A549 (cell line): Measurements from ENCODE around the gene FAXC. TPM values are rescaled to one million over a fixed set of nuclear protein-coding genes. Genes with fewer than 3 reads are reported as not detected.

ENCODE experiments used
- ATAC-seq, 2 experiments: fragments of 200-7000 bp in 1 of 2; fragments of >200 bp in 1 of 2; cut with Nextera tagmentation in 1 of 2; cut with Tn5 transposase in 1 of 2; 3 replicates each; pipeline versions ENCODE4 v1.8.0 to v1.9.1; 2018 to 2020; ENCODE audit warnings: mild to moderate bottlenecking in 1 of 2, moderate library complexity in 1 of 2
- CTCF ChIA-PET: fragments of 300-600 bp; sonication (Branson Sonifier 250); formaldehyde crosslinking; extraction: SDS; loops from one replicate; lab custom pipeline; 2021; ENCODE audit warnings: antibody characterized with exemption, inconsistent platforms; lab: Yijun Ruan, JAX
- POLR2A ChIA-PET: fragments of 350-600 bp; formaldehyde crosslinking; extraction: SDS; loops from one replicate; lab custom pipeline; 2021; ENCODE audit warnings: antibody characterized with exemption, inconsistent platforms; lab: Yijun Ruan, JAX
- DNase-seq, 2 experiments: peaks; one replicate each; pipeline versions ENCODE4 v3.0.0 to v3.0.0-alpha.2; 2011 to 2016; ENCODE audit warnings: low read depth in 1 of 2, low spot score in 1 of 2
- FAIRE-seq: peaks from 2 replicates; lab custom pipeline; 2011; peaks lifted over from hg19 to GRCh38; lab: Jason Lieb, UNC
- H3K27ac ChIP-seq, 2 experiments: fragments of >200 bp; sonication (Bioruptor Twin); formaldehyde crosslinking; 3 replicates each; pipeline ENCODE4 v1.5.1; 2016 to 2017
- H3K4me1 ChIP-seq: fragments of >200 bp; sonication (Bioruptor Twin); formaldehyde crosslinking; 3 replicates; pipeline ENCODE4 v1.6.1; 2016
- H3K4me2 ChIP-seq: fragments of >200 bp; sonication (Bioruptor Twin); formaldehyde crosslinking; 3 replicates; pipeline ENCODE4 v1.6.1; 2016
- H3K4me3 ChIP-seq: fragments of >200 bp; sonication (Bioruptor Twin); formaldehyde crosslinking; 3 replicates; pipeline ENCODE4 v1.5.1; 2016
- H3K9me3 ChIP-seq: fragments of >200 bp; sonication (Bioruptor Twin); formaldehyde crosslinking; 3 replicates; pipeline ENCODE4 v1.6.1; 2016
- BHLHE40 ChIP-seq: IDR thresholded peaks from 2 replicates; pipeline ENCODE4 v1.6.1; 2012; ENCODE audit warnings: low read depth, low read length, inconsistent platforms
- CBX2 ChIP-seq: fragments of 200-600 bp; sonication (generic); IDR thresholded peaks from 2 replicates; pipeline ENCODE4 v1.6.1; 2016; ENCODE audit warnings: low read depth, mild to moderate bottlenecking, borderline replicate concordance
- CBX8 ChIP-seq: fragments of 200-600 bp; sonication (generic); IDR thresholded peaks from 2 replicates; pipeline ENCODE4 v1.6.1; 2016
- CHD2 ChIP-seq: fragments of 150-350 bp; IDR thresholded peaks from 2 replicates; pipeline ENCODE4 v1.6.1; 2014; ENCODE audit warnings: low read length; ENCODE audit not compliant: partially characterized antibody
- EHF ChIP-seq: fragments of 250-450 bp; sonication (Bioruptor Pico); IDR thresholded peaks from 2 replicates; pipeline ENCODE4 v1.5.0; 2020; ENCODE audit warnings: mild to moderate bottlenecking
- EHMT2 ChIP-seq: fragments of 200-600 bp; sonication (generic); IDR thresholded peaks from 2 replicates; pipeline ENCODE4 v1.6.1; 2016; ENCODE audit warnings: antibody characterized with exemption, low read depth, mild to moderate bottlenecking, moderate library complexity
- EP300 ChIP-seq, 2 experiments: fragments of >200 bp; sonication (Bioruptor Twin); formaldehyde crosslinking; IDR thresholded peaks; 2 replicates in 1 of 2; 3 replicates in 1 of 2; pipeline ENCODE4 v1.6.1; 2016 to 2017
- FOSL2 ChIP-seq, 2 experiments: fragments of 450-650 bp in 1 of 2; fragments of >200 bp in 1 of 2; sonication (Bioruptor Twin) in 1 of 2; formaldehyde crosslinking; IDR thresholded peaks; 2 replicates each; pipeline versions ENCODE4 v1.5.0 to v1.6.1; 2016 to 2020; ENCODE audit warnings: mild to moderate bottlenecking in 1 of 2, moderate library complexity in 1 of 2
- JUNB ChIP-seq: fragments of >200 bp; sonication (Bioruptor Twin); formaldehyde crosslinking; IDR thresholded peaks from 2 replicates; pipeline ENCODE4 v1.6.1; 2016
- KDM1A ChIP-seq: fragments of 200-600 bp; sonication (generic); IDR thresholded peaks from 2 replicates; pipeline ENCODE4 v1.6.1; 2016; ENCODE audit warnings: low read depth, mild to moderate bottlenecking
- NR3C1 ChIP-seq: fragments of >200 bp; sonication (Bioruptor Twin); formaldehyde crosslinking; IDR thresholded peaks from 3 replicates; pipeline ENCODE4 v1.6.1; 2017
- PHF8 ChIP-seq: fragments of 200-600 bp; sonication (generic); IDR thresholded peaks from 2 replicates; pipeline ENCODE4 v1.6.1; 2016; ENCODE audit warnings: low read depth, mild to moderate bottlenecking, antibody characterized with exemption, moderate library complexity, borderline replicate concordance
- POLR2A ChIP-seq: IDR thresholded peaks from 2 replicates; pipeline ENCODE4 v1.6.1; 2012; ENCODE audit warnings: mild to moderate bottlenecking, low read length
- RFX5 ChIP-seq: fragments of 450-650 bp; IDR thresholded peaks from 2 replicates; pipeline ENCODE4 v1.7.1; 2014; ENCODE audit warnings: antibody characterized with exemption, mild to moderate bottlenecking, moderate library complexity
- TFCP2L1 ChIP-seq: fragments of 250-450 bp; sonication (Bioruptor Pico); IDR thresholded peaks from 2 replicates; pipeline ENCODE4 v1.5.0; 2021; ENCODE audit warnings: mild to moderate bottlenecking
- TP53 ChIP-seq: fragments of 250-450 bp; sonication (Bioruptor Pico); IDR thresholded peaks from 2 replicates; pipeline ENCODE4 v1.5.0; 2021; ENCODE audit warnings: mild to moderate bottlenecking, moderate library complexity
- WGBS: methylation state at CpG from one replicate; pipeline ENCODE4 v1.1.6; 2017; ENCODE audit errors: missing lambda C conversion rate; 5-methylcytosine and 5-hydroxymethylcytosine counted together
- polyA plus RNA-seq, 4 experiments: library from polyadenylated mRNA; depleted of rRNA in 3 of 4; stranded (reverse); fragments of >200 nt; fragmentation: RNase III in 1 of 4; extraction: RNeasy Plus Mini Kit Qiagen cat#74134 plus additional on column Dnase treatment in 1 of 4; gene quantifications; 2 replicates in 3 of 4; 3 replicates in 1 of 4; pipeline ENCODE4 v1.2.3, GENCODE V29; 2011 to 2017
- TF ChIP-seq, protein P1 (sequence below): fragments of 200-600 bp; sonication (generic); IDR thresholded peaks from 2 replicates; pipeline ENCODE4 v1.6.1; 2016; ENCODE audit warnings: antibody characterized with exemption, mild to moderate bottlenecking, moderate library complexity
- TF ChIP-seq, protein P2 (sequence below): fragments of >200 bp; sonication (Bioruptor Twin); formaldehyde crosslinking; IDR thresholded peaks from 3 replicates; pipeline ENCODE4 v1.6.1; 2016
- TF ChIP-seq, protein P3 (sequence below): fragments of 250-450 bp; sonication (Bioruptor Pico); IDR thresholded peaks from 2 replicates; pipeline ENCODE4 v1.5.0; 2020; ENCODE audit warnings: low read depth, mild to moderate bottlenecking, moderate library complexity
- TF ChIP-seq, protein P4 (sequence below): fragments of 450-650 bp; IDR thresholded peaks from 2 replicates; pipeline ENCODE4 v1.6.1; 2014; ENCODE audit warnings: antibody characterized with exemption
- TF ChIP-seq, protein P5 (sequence below): IDR thresholded peaks from 2 replicates; pipeline ENCODE4 v1.6.1; 2012

Gene FAXC
- polyA plus RNA-seq, 2 of the 4 experiments (the other 2 are of a cell fraction), result 5.8 to 9.8 TPM

DNA sequence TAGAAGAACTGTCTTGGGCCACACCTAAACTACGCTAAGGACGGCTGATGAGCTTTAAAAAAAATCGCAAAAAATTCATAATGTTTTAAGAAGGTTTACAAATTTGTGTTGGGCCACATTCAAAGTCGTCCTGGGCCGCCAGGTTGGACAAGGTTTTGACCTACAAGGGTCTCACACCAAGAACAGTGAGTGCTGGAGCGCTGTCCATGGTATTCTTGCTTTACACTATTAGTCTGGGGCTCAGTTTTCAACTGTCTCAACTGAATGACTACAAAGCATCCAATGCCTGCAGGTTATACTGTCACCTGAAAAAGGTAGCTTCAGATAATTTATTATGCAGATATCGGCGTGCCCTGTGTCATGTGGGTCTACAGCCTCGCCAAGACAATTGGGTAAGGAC lies 3.7 kb upstream of the FAXC start:
- DNase-seq (no peak), ATAC-seq (no peak), FAIRE-seq (no peak)
- Histone ChIP-seq H3K9me3 (no peaks in the 10 kb centered on the region), H3K4me2 (no peak overlapping the region), H3K4me3 (no peak overlapping the region), H3K27ac (no peak overlapping the region), H3K4me1 (peaks cover 7% of the 10 kb centered on the region)
- TF ChIP-seq EHMT2 (peak; percentile 30; the same call in 1 of the 2 replicates), CHD2 (no peak)
- TF ChIP-seq, protein P1, sequence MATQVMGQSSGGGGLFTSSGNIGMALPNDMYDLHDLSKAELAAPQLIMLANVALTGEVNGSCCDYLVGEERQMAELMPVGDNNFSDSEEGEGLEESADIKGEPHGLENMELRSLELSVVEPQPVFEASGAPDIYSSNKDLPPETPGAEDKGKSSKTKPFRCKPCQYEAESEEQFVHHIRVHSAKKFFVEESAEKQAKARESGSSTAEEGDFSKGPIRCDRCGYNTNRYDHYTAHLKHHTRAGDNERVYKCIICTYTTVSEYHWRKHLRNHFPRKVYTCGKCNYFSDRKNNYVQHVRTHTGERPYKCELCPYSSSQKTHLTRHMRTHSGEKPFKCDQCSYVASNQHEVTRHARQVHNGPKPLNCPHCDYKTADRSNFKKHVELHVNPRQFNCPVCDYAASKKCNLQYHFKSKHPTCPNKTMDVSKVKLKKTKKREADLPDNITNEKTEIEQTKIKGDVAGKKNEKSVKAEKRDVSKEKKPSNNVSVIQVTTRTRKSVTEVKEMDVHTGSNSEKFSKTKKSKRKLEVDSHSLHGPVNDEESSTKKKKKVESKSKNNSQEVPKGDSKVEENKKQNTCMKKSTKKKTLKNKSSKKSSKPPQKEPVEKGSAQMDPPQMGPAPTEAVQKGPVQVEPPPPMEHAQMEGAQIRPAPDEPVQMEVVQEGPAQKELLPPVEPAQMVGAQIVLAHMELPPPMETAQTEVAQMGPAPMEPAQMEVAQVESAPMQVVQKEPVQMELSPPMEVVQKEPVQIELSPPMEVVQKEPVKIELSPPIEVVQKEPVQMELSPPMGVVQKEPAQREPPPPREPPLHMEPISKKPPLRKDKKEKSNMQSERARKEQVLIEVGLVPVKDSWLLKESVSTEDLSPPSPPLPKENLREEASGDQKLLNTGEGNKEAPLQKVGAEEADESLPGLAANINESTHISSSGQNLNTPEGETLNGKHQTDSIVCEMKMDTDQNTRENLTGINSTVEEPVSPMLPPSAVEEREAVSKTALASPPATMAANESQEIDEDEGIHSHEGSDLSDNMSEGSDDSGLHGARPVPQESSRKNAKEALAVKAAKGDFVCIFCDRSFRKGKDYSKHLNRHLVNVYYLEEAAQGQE, result peak; percentile 75
- ChIA-PET POLR2A (no interaction called here), CTCF (interaction anchor here (2.3 kb wide), 1 partner anchor 23 kb away, joined by 9 read pairs; no protein-coding TSS in a partner anchor)
- WGBS, result 44% methylated on average over 9 of the region's 9 CpGs

DNA sequence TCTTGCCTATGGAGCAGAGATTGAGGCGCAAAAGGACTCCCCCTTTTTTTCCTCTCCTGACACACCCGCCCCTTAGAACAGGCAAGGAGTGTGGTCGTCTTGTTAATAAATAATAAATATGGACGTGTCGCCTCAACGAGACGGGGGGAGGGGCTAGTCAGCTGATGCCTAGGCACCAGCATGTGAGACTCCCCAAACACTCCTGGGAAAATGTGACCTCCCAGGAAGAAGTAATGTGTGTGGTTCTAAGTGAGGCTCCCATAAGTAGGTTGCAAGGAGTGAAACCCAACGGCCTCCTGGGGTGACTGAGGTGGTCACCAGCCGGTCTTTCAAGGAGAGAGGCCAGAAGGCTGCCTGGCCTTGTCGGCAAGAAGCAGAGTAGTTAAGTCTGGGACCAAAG lies 1.1 kb upstream of the FAXC start:
- peak overlapping the region; percentile 68 for H3K4me3 ChIP-seq
- no peaks in the 10 kb centered on the region for H3K9me3 ChIP-seq
- CTCF ChIA-PET, result no interaction called here
- POLR2A ChIA-PET, result no interaction called here
- peak overlapping the region; percentile 90 for H3K4me2 ChIP-seq
- TF ChIP-seq EP300 (IDR thresholded peaks at IDR 0.05), result no peak
- TF ChIP-seq TP53, result no peak
- no peak for TF ChIP-seq FOSL2 (IDR thresholded peaks at IDR 0.05)
- TF ChIP-seq FOSL2 (CRISPR knock-in tag; IDR thresholded peaks at IDR 0.05), result no peak
- TF ChIP-seq KDM1A, result no peak
- TF ChIP-seq CBX2, result no peak
- TF ChIP-seq, protein P2, sequence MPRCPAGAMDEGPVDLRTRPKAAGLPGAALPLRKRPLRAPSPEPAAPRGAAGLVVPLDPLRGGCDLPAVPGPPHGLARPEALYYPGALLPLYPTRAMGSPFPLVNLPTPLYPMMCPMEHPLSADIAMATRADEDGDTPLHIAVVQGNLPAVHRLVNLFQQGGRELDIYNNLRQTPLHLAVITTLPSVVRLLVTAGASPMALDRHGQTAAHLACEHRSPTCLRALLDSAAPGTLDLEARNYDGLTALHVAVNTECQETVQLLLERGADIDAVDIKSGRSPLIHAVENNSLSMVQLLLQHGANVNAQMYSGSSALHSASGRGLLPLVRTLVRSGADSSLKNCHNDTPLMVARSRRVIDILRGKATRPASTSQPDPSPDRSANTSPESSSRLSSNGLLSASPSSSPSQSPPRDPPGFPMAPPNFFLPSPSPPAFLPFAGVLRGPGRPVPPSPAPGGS, result no peak
- TF ChIP-seq, protein P3, sequence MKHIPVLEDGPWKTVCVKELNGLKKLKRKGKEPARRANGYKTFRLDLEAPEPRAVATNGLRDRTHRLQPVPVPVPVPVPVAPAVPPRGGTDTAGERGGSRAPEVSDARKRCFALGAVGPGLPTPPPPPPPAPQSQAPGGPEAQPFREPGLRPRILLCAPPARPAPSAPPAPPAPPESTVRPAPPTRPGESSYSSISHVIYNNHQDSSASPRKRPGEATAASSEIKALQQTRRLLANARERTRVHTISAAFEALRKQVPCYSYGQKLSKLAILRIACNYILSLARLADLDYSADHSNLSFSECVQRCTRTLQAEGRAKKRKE (CRISPR knock-in tag), result no peak
- TF ChIP-seq JUNB, result no peak
- TF ChIP-seq POLR2A, result no peak
- TF ChIP-seq, protein P4, sequence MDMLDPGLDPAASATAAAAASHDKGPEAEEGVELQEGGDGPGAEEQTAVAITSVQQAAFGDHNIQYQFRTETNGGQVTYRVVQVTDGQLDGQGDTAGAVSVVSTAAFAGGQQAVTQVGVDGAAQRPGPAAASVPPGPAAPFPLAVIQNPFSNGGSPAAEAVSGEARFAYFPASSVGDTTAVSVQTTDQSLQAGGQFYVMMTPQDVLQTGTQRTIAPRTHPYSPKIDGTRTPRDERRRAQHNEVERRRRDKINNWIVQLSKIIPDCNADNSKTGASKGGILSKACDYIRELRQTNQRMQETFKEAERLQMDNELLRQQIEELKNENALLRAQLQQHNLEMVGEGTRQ, result no peak
- no peak for TF ChIP-seq EHF (CRISPR knock-in tag)
- TF ChIP-seq TFCP2L1 (CRISPR knock-in tag), result no peak
- no peak for TF ChIP-seq PHF8
- TF ChIP-seq, protein P5, sequence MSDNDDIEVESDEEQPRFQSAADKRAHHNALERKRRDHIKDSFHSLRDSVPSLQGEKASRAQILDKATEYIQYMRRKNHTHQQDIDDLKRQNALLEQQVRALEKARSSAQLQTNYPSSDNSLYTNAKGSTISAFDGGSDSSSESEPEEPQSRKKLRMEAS, result no peak
- TF ChIP-seq RFX5, result no peak
- TF ChIP-seq CBX8, result no peak
- TF ChIP-seq BHLHE40, result no peak
- no peak for TF ChIP-seq NR3C1
- TF ChIP-seq, protein P1, result no peak
- peaks cover 7% of the 10 kb centered on the region for H3K4me1 ChIP-seq
- no peak overlapping the region; a peak in 1 of 6 replicates for H3K27ac ChIP-seq
- ATAC-seq, result no peak
- 26% methylated on average over 10 of the region's 10 CpGs for WGBS
- no peak for FAIRE-seq
- peak in 1 of 2 experiments; percentile 6 for DNase-seq
